Stimulated activated CD8-positive, alpha-beta memory T cell treated with anti-CD3 and anti-CD28 coated beads, Interleukin-4, amount 100 ng/mL, for 24 hours (primary cell): ENCODE data around the gene MAP1LC3B2.

Experiments used
- DNase-seq: peaks from one replicate; pipeline ENCODE4 v3.0.0-alpha.2; 2020; ENCODE audit warnings: low read depth

The MAP1LC3B2 gene

DNA sequence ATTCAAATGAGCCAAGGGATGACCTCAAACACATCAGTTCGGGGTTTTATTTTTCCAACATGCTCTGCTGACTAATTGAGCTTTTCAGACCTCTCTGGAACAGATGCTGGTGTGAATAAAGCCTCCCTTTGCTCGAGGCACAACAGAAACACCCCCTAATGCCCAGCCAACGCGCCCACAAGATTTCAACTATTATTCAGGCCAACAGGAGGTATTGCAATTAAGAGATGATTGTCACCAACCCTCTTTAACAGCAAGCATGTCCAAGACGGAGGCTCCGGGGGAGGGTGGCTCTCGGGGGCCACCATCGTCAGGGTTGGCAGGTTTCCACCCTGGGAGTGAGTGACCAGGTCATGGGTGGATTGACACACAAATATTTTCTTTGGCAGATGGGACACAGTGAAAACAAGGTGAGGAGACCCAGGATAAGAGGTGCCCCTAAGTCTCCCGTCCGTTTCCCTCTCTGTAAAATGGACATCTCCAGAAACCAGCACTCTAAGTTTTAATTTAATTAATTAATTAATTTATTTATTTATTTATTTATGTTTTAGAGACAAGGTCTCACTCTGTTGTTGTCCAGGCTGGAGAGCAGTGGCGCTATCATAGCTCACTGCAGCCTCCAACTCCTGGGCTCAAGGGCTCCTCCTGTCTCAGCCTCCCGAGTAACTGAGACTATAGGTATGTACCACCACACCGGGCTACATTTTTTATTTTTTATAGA lies 56.1 kb downstream of the MAP1LC3B2 start:
- DNase-seq: no peak

DNA sequence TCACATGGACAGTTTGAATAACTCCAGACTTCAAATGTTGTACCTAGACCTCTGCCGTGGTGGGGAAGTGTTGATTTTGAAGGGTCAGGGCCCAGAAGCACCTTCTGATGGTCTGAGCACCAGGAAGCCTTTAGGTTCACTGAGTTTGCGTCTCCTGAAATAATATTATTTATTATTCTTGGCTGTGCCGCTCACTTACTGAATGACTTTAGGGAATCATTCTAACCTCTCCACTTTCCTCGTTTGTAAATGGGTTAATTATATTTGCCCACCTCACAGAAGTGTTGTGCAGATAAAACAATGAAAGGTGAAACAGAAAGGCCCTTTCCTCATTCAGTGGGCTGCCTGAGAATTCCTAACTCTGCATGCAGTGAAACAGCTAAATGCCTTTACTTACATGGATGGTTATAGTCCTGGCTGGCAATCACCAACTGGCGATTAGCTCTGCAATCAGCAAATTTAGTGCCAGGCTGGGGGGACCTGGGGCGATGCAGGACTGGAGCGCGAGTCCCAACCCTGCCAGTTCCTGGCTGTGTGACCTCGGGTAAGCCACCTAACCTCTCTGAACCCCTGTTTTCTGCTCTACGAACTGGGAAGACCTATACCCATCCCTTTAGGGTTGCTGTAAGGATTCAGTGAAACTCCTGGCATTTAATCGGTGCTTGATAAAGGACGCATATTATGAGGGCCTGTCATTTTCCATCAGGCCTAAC lies 57.5 kb downstream of the MAP1LC3B2 start:
- no peak for DNase-seq

DNA sequence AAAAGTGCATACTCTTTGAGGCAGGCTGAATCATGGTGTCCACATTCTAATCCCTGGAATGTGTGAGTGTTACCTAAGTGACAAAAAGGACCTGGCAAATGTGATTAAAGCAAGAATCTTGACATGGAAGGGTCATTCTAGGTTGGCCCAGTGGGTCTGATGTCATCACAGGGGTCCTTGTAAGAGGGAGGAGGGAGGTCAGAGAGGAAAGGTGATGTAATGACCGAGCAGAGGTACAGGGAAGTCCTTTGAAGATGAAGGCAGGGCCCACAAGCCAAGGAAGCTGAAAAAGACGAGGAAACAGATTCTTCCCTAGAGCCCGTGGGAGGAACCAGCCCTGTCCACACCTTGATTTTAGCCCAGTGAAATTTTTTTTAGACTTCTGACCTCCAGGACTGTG lies 60.1 kb downstream of the MAP1LC3B2 start:
- no peak for DNase-seq

DNA sequence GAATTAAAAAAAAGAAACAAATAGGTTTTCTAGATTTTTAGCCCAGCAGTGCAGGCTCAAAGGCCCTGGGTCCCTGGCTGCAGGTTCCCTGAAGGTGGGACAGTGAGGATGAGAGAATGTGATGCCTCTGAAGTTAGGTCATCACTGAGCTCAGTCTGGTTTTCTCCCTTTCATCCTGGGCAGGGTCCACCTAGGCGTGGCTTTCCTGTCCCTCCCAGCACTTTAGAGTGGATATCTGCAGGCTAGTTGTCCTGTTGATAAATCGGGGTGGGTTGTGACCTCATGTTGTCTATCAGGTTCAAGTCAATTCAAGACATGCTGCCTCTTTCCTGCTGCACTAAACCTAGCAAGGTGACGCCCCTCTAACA lies 60.9 kb downstream of the MAP1LC3B2 start:
- no peak for DNase-seq

DNA sequence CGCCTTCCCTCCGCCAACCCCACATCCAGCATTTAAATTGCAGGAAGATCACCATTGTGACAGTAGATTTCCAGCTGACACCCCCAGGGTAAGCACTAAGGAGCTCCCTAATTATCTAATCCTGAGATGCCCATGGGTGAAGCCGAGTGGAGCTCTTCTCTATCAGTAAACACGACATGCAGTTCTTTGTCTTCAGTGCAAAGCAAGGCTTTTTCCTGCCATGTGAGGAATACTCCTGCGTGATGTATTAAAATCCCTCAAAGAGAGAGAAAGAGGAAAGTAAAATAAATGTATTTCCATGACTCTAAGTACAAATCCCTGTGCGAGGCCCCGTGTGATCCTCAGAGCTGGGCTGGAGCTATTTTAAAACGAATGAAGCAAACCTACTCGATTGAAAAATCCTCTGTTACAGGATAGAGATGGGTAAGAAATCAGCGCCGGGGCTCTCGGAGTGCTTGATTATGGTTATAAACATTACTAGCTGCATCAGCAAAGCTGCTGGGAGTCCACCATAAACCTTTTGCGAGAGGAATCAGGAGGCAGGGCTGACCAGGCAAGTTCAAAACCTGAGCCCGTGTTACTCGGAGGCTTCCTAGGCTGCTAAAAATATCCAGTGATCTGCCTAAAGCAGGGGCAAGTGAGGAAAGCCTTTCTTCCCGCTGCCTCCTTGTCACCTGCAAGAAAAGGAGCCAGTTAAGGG lies 61.5 kb downstream of the MAP1LC3B2 start:
- DNase-seq: no peak

DNA sequence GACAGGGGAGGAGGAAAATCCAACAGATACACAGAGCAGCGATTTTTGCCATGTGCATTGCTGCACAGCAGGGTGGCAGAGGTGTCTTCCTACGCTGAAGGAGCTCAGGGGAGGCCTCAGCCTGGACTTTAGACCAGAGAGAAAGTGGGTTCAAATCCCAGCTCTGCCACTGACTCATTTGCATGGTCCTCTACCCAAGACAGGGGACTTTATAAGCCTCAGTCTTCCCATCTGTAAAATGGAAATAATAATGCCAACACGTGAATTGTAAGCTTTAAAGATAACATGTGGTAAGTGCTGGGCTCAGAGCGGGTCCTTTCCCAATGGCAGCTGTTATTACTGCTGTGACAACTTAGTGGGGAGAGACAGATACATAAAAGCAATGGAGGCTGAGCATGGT lies 62.0 kb downstream of the MAP1LC3B2 start:
- DNase-seq: no peak

DNA sequence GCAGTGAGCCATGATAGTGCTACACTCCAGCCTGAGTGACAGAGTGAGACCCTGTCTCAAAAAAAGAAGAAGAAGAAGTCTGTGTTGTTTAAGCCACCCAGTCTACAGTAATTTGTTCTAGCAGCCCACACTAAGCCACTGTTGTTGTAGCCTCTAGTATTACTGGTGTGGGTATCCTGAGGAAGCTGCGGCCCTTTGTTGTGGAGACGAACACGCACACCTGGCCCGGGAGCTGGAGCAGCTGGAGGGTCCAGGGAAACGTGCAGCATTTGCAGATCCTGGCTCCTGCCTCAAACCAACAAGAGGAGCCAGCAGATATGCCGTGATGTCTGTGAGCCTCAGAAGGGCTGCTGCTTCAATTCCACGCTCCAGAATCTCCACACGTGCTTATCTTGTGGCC lies 65.3 kb downstream of the MAP1LC3B2 start:
- no peak for DNase-seq

DNA sequence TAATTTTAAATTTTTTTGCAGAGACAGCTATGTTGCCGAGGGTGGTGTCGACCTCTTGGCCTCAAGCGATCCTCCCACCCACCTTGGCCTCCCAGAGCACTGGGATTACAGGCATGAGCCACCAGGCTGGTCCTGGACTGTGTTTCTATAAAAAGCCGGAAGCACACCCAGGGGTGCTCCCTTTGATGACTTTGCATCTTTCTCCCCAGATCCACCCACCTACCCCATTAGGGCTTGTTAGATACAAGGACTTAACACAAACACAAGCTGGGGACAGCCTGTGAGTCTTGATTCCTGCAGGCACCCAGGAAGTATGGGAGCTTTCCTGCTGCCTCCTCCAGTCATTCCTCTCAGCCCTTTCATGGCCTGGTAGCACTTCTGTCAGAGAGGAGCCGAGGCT lies 67.0 kb downstream of the MAP1LC3B2 start:
- no peak for DNase-seq
